ENCODE data around the gene SIT1.

SIT1 gene, protein sequence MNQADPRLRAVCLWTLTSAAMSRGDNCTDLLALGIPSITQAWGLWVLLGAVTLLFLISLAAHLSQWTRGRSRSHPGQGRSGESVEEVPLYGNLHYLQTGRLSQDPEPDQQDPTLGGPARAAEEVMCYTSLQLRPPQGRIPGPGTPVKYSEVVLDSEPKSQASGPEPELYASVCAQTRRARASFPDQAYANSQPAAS

GRCh38 chr9:35650341-35651158, at the start of gene SIT1:
Gene SIT1 (minus strand): TSS chr9:35650931. CDS start chr9:35650853, 78 bp downstream.
- DNase-seq, result no peak

- no peak for DNase-seq
Observed at GRCh38 chr9:35700031-35700430, 49.3 kb upstream of the SIT1 start.

DNA sequence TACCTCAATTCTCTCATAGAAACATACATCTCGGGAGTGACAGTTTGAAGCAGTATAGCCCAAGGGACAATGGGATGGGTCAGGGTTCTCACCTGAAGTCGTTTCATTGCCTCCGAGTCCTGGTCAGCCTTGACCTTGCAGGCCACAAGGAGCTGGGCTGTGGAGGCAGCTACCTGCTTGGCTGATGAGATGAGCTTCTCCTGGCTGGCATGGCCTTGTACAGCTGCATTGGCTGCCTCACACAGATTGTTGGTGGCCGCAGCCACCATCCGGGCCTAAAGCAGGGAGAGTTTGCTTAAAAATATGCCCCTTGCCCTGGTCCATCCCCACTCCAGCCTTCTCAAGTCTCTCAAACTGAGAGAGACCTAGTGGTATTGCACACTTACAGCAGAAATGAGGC, 47.5 kb upstream of the SIT1 start:
- DNase-seq, result no peak

DNA sequence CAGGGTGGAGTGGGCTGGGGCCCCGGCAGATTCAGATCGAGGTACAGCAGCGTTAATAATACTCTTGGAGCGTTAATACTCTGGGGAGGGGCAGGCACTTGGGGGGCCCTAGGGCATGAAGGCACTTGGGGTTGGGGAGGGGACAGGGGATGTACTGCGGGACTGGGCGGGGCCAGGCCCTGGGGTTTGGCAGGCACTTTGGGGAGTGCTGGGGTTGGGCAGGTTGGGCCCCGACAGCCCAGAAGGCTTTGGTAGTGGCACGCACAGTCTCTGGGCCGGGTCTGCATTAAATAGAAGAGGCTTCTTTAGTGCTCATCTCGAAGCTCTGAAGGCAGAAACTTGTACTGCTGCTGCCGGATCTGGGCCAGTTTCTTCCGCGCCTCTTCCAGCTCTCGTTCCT, 46.8 kb upstream of the SIT1 start:
- DNase-seq, result no peak

DNA sequence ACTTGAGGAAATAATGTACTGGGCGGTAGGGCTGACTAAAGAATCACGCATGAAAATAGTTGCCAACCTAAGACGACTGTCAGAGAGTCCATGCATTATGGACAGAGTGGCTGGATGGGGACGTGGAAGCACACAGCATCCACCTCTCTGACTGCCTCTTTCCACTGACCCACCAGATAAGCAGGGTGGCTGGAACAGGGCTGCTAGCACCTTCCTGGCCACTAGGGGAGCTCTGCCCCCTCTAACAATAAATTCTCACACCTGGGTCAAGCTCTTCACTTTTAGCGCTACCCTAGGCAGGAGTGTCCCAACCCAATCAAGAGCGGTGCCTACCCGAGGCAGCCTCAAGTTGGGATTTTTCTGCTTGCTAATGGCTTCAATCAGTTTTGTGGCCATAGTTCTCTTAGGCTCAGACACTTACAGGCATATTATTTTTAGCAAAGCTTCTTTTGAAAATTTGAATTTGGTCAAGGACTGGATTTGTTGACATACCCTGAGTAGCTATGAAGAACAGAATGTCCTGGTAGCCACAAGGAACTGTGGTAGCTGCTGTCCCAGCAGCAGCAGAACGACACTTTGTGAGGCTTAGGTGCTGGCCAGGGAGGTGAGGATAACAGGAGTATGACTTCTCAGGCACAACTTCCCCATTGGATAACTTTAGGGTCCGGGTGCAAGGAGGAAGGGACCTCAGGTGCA, 45.9 kb upstream of the SIT1 start:
- DNase-seq, result peak; percentile 32 to 46

GRCh38 chr9:35695943-35696401, 45.2 kb upstream of the SIT1 start:
- no peak for DNase-seq

DNA sequence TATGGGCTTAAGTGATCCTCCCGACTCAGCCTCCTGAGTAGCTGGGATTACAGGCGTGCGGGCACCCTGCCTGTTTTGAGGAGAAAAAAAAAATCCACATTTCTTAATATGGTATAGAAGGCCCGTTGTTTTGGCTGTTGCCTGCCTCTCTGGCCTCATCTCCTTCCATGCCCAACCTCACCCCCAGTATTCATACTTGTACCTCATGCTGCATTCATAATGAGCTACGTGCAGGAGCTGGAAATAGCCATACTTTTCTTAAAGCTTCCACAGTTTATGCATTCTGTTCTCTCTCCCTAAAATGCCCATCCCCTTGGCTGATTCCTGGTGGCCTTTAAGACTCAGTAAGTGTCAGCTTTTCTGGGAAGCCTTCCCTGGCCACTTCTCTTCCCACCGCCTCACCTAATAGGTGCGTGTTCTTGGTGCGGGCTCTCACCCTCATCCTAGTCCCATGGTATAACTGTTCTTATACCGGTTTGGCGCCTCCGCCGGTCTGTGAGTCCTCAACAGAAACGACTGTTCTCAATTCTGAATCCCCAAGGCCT, 41.1 kb upstream of the SIT1 start:
- DNase-seq, result no peak

DNA sequence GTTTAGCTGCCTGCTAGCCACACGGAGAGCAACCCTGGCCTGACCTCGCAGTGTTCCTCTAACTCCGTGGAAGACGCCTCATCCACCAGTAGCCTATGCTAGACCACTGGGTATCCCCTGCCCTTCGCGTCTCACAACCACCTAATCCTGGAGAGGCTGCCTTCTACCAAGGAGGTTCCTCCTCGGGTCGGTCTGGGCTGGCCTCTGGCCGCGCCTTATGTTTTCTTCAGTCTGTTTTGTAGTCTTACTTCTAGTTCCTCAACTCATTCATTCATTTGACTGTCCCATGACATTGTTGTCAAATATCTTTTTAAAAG, 40.6 kb upstream of the SIT1 start:
- no peak for DNase-seq

- peak; percentile 43 to 61 for DNase-seq
Observed at GRCh38 chr9:35690614-35691333, 40.0 kb upstream of the SIT1 start.

DNA sequence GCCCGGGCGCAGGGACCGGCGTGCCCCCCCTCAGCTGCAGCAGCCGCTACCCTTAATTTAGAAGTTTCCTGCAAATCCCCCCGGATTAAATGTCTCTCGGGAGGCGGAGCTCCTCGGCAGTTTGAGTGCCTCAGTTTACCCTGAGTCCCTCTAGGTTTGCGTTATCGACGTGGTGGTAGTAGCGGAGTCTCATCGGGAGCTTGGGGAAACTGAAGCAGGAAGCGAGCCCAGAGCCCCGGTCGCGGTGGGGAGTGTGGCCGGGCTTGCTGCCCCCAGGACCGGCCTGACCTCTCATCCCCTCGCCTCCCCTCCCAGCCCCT, 39.5 kb upstream of the SIT1 start:
- DNase-seq, result no peak

DNA sequence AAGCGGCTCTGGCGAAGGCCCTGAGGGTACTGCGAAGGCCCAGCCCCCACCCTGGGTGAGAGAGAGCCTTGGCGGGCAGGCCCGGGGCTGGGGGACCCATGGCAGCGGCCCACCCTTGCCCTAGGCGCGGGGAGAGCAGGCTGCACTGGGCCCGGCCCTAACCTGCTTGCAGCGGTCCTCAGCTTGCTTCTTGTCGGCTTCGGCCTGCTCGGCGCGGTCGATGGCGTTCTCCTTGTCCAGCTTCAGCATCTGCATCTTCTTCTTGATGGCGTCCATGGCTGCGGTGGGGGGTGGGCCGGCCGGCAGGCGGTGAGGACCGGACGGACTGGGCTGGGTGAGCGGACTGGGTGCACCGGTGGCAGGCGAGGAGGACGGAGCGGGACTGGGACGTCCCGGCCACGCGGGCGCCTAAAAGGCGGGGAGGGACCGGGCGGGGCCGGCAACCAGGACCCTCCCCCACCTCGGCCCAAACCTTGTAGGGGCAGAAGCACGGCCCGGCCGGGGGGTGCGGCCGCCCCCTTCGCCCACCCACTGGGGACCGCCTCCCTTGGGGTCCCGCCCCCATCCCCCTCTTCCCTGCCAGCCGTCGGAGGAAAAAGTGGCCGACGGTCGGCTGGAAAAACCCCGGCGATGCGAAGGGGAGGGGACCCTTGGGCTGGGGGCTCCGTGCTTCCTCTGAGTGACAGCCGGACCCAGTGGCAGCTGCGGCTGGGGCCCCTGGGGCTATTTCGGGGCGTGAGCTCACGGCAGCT, 39.0 kb upstream of the SIT1 start, which contains the start of gene TPM2:
Gene TPM2 (minus strand): TSS at position 384 of the 752 bp plus-strand sequence. CDS start 108 bp downstream, at position 276.
- DNase-seq, result no peak

DNA sequence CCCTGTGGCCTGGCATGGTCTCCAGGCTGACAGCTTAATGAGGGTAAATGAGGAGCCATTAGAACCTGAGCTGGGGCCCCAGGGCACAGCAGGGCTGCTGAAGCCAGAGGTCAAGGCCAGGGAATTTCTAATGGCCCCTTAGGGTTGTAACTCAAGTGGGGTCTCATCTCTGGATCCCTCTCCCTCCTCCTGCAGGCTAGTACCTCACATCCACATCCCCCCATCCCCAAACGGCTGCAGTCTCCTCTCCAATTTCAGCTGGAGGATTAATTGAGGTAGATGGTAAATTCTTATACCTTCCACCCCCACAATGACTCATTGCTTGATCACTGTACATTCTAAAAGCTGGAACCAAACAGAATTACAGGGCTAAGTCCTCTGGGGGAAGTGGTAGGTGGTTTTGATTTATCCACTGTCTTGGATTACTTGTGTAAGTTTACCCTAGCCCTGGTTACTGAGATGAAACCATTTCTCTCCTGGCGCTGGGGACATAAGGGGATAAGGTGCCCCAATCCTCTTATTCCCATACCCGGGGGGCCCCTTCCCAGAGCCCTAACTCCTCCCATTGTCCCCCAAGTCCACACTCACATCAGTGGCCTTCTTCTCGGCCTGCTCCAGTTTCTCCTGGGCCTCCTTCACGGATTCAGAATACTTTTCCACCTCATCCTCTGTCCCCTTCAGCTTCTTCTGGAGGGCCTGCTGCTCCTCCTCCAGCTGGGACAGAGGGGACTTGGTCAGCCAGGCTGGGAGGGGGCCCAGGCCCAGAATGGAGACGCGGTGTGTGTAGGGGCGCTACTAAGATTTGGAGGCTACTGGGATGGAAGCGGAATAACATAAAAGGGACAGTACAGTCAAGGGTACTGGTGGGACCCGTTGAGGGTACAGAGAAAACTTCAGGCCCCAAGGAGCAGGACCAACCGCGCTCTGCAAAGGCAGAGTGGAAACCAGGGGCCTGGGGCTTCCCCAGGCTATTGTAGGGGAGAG, 38.1 kb upstream of the SIT1 start:
- no peak for DNase-seq

- DNase-seq, result no peak
Observed at GRCh38 chr9:35687972-35688557, 37.3 kb upstream of the SIT1 start.

DNA sequence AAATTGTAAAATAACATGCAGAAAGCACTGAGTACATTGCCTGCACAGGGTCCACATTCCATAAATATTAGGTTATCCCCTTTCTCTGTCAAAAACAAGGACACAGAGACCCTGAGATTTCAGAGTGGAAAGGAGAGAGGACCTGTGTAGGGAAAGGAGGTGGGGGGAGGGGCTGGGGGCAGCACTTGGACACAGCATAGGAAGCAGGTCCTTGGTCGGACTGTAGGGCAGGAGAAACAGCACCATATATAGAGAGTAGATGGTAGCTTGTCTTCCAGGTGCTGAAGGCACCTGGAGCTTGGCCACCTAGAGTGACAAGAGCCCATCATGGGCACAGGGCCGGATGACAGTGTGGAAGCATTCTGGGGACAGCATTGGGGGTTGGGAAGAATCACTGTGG, 36.6 kb upstream of the SIT1 start:
- no peak for DNase-seq

GRCh38 chr9:35686222-35687203, 35.8 kb upstream of the SIT1 start:
- no peak for DNase-seq

GRCh38 chr9:35685506-35685905, 34.8 kb upstream of the SIT1 start:
- DNase-seq, result no peak

DNA sequence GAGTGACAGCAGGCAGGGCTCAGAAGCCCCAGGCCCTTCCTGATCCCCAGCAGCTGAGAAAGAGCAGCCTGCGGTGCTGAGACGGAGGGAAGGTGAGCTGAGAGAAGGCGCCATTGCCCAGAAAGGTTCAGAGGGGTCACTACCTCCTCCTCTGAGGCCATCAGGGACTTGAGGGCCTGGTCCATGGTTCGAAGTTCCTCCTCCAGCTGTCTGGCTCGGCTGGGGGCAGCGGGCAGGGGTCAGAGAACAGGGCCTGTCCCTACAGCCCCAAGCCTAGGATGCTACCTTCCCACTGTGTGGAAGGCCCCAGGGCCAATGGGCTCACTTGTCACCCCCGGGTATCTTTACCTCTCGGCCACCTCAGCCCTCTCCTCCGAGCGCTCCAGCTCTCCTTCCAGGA, 34.2 kb upstream of the SIT1 start:
- DNase-seq, result no peak

DNA sequence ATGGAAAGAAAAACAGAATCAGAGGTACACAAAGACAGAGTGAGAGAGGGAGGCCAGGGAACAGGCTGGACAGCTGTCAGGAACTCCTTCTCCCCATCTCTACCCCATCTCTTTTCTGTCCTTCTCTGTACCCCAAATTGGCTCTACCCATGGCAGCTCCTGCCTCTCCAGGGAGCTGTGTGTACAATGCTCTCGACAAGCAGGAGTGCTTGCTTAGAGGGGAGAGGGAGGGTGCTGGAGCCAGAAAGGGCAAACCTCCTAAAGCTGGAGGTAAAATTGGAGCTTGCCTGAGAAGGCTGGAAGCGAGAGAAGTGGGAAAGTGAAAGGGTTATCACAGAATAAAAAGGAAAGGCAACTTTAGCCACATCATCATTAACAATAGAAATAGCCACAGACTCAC, 32.6 kb upstream of the SIT1 start:
- no peak for DNase-seq
